Chondrocyte (in vitro differentiated cells): ENCODE results near the gene NPTX1. TPM values are rescaled to one million over a fixed set of nuclear protein-coding genes. Genes with fewer than 3 reads are reported as not detected.

Experiments used
- DNase-seq: peaks from one replicate; pipeline ENCODE4 v3.0.0; 2021; ENCODE audit warnings: mixed read lengths, low spot score
- H3K27ac Mint-ChIP-seq: one replicate; pipeline ENCODE4 v1.8.0; 2021; ENCODE audit warnings: mild to moderate bottlenecking, moderate library complexity, mixed read lengths; ENCODE audit not compliant: unreplicated experiment
- H3K27me3 Mint-ChIP-seq: 2 replicates; pipeline ENCODE4 v1.8.0; 2021; ENCODE audit warnings: low read depth, mixed read lengths
- H3K36me3 Mint-ChIP-seq: 2 replicates; pipeline ENCODE4 v1.8.0; 2021; ENCODE audit warnings: low read depth, mixed read lengths
- H3K4me1 Mint-ChIP-seq: 2 replicates; pipeline ENCODE4 v1.8.0; 2021; ENCODE audit warnings: low read depth, mild to moderate bottlenecking, mixed read lengths
- H3K4me3 Mint-ChIP-seq: one replicate; pipeline ENCODE4 v1.8.0; 2021; ENCODE audit warnings: mild to moderate bottlenecking, moderate library complexity, mixed read lengths; ENCODE audit not compliant: unreplicated experiment
- H3K9me3 Mint-ChIP-seq: 2 replicates; pipeline ENCODE4 v1.8.0; 2021; ENCODE audit warnings: low read depth, mixed read lengths
- CTCF ChIP-seq: fragments of 200-600 bp; sonication (generic); IDR thresholded peaks from 2 replicates; pipeline ENCODE4 v1.5.0; 2021; ENCODE audit warnings: antibody characterized with exemption, mild to moderate bottlenecking, moderate library complexity
- total RNA-seq: library from RNA; stranded (reverse); gene quantifications from 3 replicates; pipeline ENCODE4 v1.2.1, GENCODE V29; 2021

Gene NPTX1
- total RNA-seq, 1 donor from 2014 or later: 16.5 TPM

GRCh38 chr17:80457236-80457856 is 19.1 kb downstream of the NPTX1 start:
- Mint-ChIP-seq H3K36me3 (peaks cover 1% of the 10 kb centered on the region), H3K4me1 (peaks cover 34% of the 10 kb centered on the region), H3K9me3 (no peaks in the 10 kb centered on the region), H3K27ac (no peak overlapping the region), H3K27me3 (peaks cover 12% of the 10 kb centered on the region), H3K4me3 (no peak overlapping the region)
- no peak for TF ChIP-seq CTCF
- no peak for DNase-seq

GRCh38 chr17:80456465-80457235 is 19.8 kb downstream of the NPTX1 start:
- no peak for TF ChIP-seq CTCF
- Mint-ChIP-seq H3K27ac (no peak overlapping the region), H3K4me1 (peaks cover 34% of the 10 kb centered on the region), H3K4me3 (no peak overlapping the region), H3K27me3 (peaks cover 12% of the 10 kb centered on the region), H3K9me3 (no peaks in the 10 kb centered on the region), H3K36me3 (peaks cover 1% of the 10 kb centered on the region)
- no peak for DNase-seq

DNA sequence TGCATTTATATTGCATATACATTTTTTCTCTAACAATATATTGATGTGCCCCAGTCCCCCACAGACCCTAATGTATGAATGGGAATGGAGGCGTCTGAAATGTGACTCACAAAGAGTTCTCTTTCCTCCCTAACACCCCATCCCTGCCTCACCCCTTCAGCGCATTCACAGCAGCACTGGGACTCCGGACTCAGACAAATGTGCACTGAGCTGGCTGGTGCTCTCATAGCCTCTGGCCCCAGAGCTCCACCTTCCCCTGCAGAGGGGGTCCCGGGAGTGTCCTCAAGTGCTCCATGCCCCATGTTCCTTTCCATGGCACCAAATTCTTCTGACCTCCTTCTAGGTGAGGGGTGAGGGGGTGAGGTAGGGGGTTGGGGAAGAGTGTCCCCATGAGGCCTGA is 20.6 kb downstream of the NPTX1 start:
- Mint-ChIP-seq H3K27ac (no peak overlapping the region), H3K4me3 (peak overlapping the region; percentile 57), H3K27me3 (peaks cover 8% of the 10 kb centered on the region), H3K4me1 (peaks cover 34% of the 10 kb centered on the region), H3K9me3 (no peaks in the 10 kb centered on the region), H3K36me3 (peaks cover 1% of the 10 kb centered on the region)
- TF ChIP-seq CTCF: no peak
- DNase-seq: no peak

GRCh38 chr17:80455336-80455710 is 21.1 kb downstream of the NPTX1 start:
- peak; percentile 9 for TF ChIP-seq CTCF
- no peak for DNase-seq
- peak overlapping the region; percentile 88 for H3K4me3 Mint-ChIP-seq
- peaks cover 34% of the 10 kb centered on the region for H3K4me1 Mint-ChIP-seq
- H3K27ac Mint-ChIP-seq: peak overlapping the region; percentile 96
- peaks cover 1% of the 10 kb centered on the region for H3K36me3 Mint-ChIP-seq
- H3K9me3 Mint-ChIP-seq: no peaks in the 10 kb centered on the region
- H3K27me3 Mint-ChIP-seq: peaks cover 8% of the 10 kb centered on the region

DNA sequence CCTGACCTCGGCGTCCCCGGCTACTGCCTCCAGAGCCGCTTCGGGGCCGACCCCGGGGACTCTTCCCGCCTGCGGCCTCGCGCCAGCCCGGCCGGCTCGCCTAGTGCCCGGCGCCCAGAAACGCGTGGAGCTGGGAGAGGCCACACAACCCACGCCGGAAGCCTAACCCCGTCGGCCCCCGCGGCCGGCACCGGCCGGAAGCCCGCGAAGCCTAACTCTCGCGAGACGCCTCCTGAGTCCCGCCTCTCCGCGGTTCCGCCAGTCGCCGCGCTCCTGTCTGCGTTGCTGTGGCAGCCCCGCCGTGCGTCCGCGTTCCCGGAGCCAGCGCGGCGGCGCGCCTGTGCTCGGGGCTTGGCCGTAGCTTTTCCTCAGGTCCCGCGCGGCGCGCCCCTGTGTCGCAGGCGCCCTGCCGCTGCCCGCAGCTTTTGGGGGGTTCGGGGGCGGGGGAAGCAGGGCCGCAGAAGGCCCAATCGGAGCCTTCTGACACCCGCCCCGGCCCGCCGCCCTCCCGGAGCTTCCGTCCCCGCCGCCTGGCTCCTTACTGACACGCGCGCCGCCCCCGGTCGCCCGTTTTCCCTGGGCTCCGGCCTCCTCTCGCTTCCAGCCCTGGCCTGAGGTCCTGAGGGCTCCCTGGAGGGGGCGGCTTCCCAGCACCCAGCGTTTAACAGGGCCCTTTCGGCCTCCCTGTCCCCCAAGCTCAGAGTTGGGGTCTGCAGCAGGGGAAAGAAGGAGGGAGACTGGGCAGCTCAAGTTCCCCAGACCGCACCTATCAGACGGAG is 21.7 kb downstream of the NPTX1 start:
- Mint-ChIP-seq H3K36me3 (peaks cover under 1% of the 10 kb centered on the region), H3K9me3 (no peaks in the 10 kb centered on the region), H3K27ac (peak overlapping the region; percentile 96), H3K4me1 (peaks cover 36% of the 10 kb centered on the region), H3K4me3 (peak overlapping the region; percentile 88), H3K27me3 (peaks cover 8% of the 10 kb centered on the region)
- TF ChIP-seq CTCF: peak; percentile 30
- DNase-seq: peak; percentile 98
